Stimulated activated CD4-positive, alpha-beta T cell treated with anti-CD3 and anti-CD28 coated beads, Interleukin-2, amount 100 ng/mL, for 4 hours (primary cell): Measurements from ENCODE around the gene TMEM259.

Experiments
- DNase-seq: peaks from one replicate; pipeline ENCODE4 v3.0.0-alpha.2; 2020; ENCODE audit warnings: low read depth

Gene TMEM259

GRCh38 chr19:1016647-1017114 is 4.2 kb downstream of the TMEM259 start:
- DNase-seq = no peak

- no peak for DNase-seq
Observed at GRCh38 chr19:1015782-1016646, 4.9 kb downstream of the TMEM259 start.

- DNase-seq = no peak
Observed at GRCh38 chr19:1015061-1015781, 5.7 kb downstream of the TMEM259 start.

GRCh38 chr19:1014161-1015060 is 6.5 kb downstream of the TMEM259 start:
- DNase-seq = no peak

GRCh38 chr19:1013218-1013617 is 7.7 kb downstream of the TMEM259 start:
- no peak for DNase-seq

- no peak for DNase-seq
Observed at GRCh38 chr19:1012334-1012733, 8.6 kb downstream of the TMEM259 start.

- no peak for DNase-seq
Observed at GRCh38 chr19:1011831-1012333, 9.0 kb downstream of the TMEM259 start.

- no peak for DNase-seq
Observed at GRCh38 chr19:1010586-1011510, 10.1 kb downstream of the TMEM259 start.

GRCh38 chr19:1009981-1010538 is 10.9 kb downstream of the TMEM259 start:
- no peak for DNase-seq

GRCh38 chr19:1009041-1009980 is 11.6 kb downstream of the TMEM259 start:
- no peak for DNase-seq

- no peak for DNase-seq
Observed at GRCh38 chr19:1008268-1009040, 12.5 kb downstream of the TMEM259 start.

GRCh38 chr19:1007399-1008251 is 13.3 kb downstream of the TMEM259 start:
- DNase-seq = no peak

GRCh38 chr19:1006711-1007398 is 14.1 kb downstream of the TMEM259 start:
- DNase-seq = no peak

- DNase-seq = no peak
Observed at GRCh38 chr19:1004803-1005664, 15.9 kb downstream of the TMEM259 start.

GRCh38 chr19:1004204-1004802 is 16.6 kb downstream of the TMEM259 start:
- no peak for DNase-seq

GRCh38 chr19:1003283-1003682 is 17.6 kb downstream of the TMEM259 start:
- no peak for DNase-seq
